Smooth muscle cell (in vitro differentiated cells): ENCODE results near the gene STK17A. TPM values are rescaled to one million over a fixed set of nuclear protein-coding genes. Genes with fewer than 3 reads are reported as not detected.

Source experiments
- polyA plus RNA-seq: library from polyadenylated mRNA; unstranded; fragments of >200 nt; fragmentation: Nextera tagmentation; extraction: Ambion mirVana; gene quantifications from 2 replicates; pipeline ENCODE4 v1.2.1, GENCODE V29; 2016
- total RNA-seq: library from RNA; depleted of rRNA; stranded (reverse); fragments of >200 nt; gene quantifications from 2 replicates; pipeline ENCODE4 v1.2.3, GENCODE V29; 2014

Gene STK17A
- total and polyA plus RNA-seq, 2 experiments from 2014 or later, result 21.0 to 28.2 TPM

Other genes starting within 250 kb of the STK17A start
- 63.1 and 77.5 TPM in 2 replicates for gene COA1, start 146.4 kb downstream of the STK17A start, total RNA-seq
- gene COA1, start 146.4 kb downstream of the STK17A start, polyA plus RNA-seq, result 61.0 and 67.5 TPM in 2 replicates
- 24.6 and 30.6 TPM in 2 replicates for gene BLVRA, start 175.6 kb downstream of the STK17A start, total RNA-seq
- 54.8 and 65.4 TPM in 2 replicates for gene BLVRA, start 175.6 kb downstream of the STK17A start, polyA plus RNA-seq